HL-60 (cell line): ENCODE data around the gene FCN2.

Source experiments
- DNase-seq, 2 experiments: peaks; one replicate each; pipeline ENCODE4 v3.0.0-alpha.2; 2010 to 2020; ENCODE audit warnings: low read depth in 1 of 2, low spot score in 1 of 2
- H3K27ac ChIP-seq: fragments of 250-450 bp; sonication (Bioruptor Pico); replicated peaks from 2 replicates; pipeline ENCODE4 v1.5.1; 2020; ENCODE audit warnings: mild to moderate bottlenecking, moderate library complexity
- H3K27me3 ChIP-seq: fragments of 250-450 bp; sonication (Bioruptor Pico); 2 replicates; pipeline ENCODE4 v1.5.1; 2021; ENCODE audit warnings: mild to moderate bottlenecking, moderate library complexity; ENCODE audit not compliant: insufficient read depth, poor library complexity, severe bottlenecking
- H3K4me3 ChIP-seq: replicated peaks from 2 replicates; pipeline ENCODE4 v1.5.1; 2011; ENCODE audit warnings: mild to moderate bottlenecking, control low read depth, low read length; ENCODE audit not compliant: insufficient read depth
- CTCF ChIP-seq: IDR thresholded peaks from one replicate; pipeline ENCODE4 v1.5.1; 2011; ENCODE audit warnings: low read length, control low read depth, inconsistent platforms; ENCODE audit not compliant: insufficient read depth
- GABPA ChIP-seq: IDR thresholded peaks from 2 replicates; pipeline ENCODE4 v1.6.1; 2012; ENCODE audit warnings: low read depth
- POLR2AphosphoS5 ChIP-seq: IDR thresholded peaks from 2 replicates; pipeline ENCODE4 v1.6.1; 2012; ENCODE audit warnings: low read depth
- REST ChIP-seq: IDR thresholded peaks from 2 replicates; pipeline ENCODE4 v1.6.1; 2012; ENCODE audit warnings: low read depth; ENCODE audit not compliant: insufficient replicate concordance
- SPI1 ChIP-seq: IDR thresholded peaks from 2 replicates; pipeline ENCODE4 v1.6.1; 2012; ENCODE audit warnings: low read depth, mild to moderate bottlenecking, borderline replicate concordance

Gene FCN2

GRCh38 chr9:134879664-134880483, 736 bp upstream of the FCN2 start:
- no peaks in the 10 kb centered on the region for H3K27me3 ChIP-seq
- H3K4me3 ChIP-seq: no peak overlapping the region
- H3K27ac ChIP-seq: no peak overlapping the region
- TF ChIP-seq GABPA (no peak), CTCF (no peak)
- DNase-seq: no peak

- Histone ChIP-seq H3K27ac (no peak overlapping the region), H3K4me3 (no peak overlapping the region), H3K27me3 (no peaks in the 10 kb centered on the region)
- DNase-seq: no peak
- TF ChIP-seq GABPA (no peak), SPI1 (no peak), CTCF (no peak), REST (no peak), POLR2AphosphoS5 (no peak)
Measured at GRCh38 chr9:134881313-134881670, 682 bp downstream of the FCN2 start.

DNA sequence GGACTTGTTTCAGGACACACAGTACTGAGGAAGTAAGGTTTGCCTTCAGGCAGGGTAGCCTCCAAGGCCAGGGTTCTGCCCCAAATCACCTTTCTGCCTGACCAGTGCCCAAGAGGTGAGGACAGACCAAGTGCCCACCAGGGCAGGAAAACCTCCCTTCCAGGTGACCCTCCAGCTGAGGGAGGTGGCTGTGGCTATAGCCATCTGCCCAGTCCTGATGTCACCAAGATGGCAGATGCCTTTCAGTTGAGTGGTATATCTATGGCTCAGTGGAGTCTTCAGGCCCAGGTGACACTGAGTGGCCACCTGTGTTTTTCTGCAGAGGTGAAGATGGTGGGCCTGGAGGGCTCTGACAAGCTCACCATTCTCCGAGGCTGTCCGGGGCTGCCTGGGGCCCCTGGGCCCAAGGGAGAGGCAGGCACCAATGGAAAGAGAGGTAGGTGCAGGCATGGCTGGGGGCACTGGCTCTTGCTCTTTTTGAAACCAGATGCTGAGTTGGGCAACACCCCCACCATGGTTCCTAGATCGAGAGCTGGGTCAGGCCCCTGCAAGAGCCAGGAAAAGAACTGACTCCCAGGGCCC, 1.7 kb downstream of the FCN2 start:
- TF ChIP-seq SPI1 (no peak), REST (no peak), POLR2AphosphoS5 (no peak), CTCF (no peak), GABPA (no peak)
- H3K27me3 ChIP-seq: no peaks in the 10 kb centered on the region
- no peak for DNase-seq

More for the DNA sequence above, 1.7 kb downstream of the FCN2 start:
- Histone ChIP-seq H3K27ac (no peak overlapping the region), H3K4me3 (no peak overlapping the region)
